ENCODE measurements around the gene EOLA1. TPM values are rescaled to one million over a fixed set of nuclear protein-coding genes. Genes with fewer than 3 reads are reported as not detected.

The EOLA1 gene
- total and polyA plus RNA-seq, 2 donors (not counting 1 experiment from before 2014, with no cell fraction given): 13.5 to 14.1 TPM

- DNase-seq (ENCODE audit: low read depth in 2 of 2): no peak
- Histone ChIP-seq H3K36me3 (ENCODE audit: control insufficient read depth, insufficient read depth, low read length) (peaks cover 6% of the 10 kb centered on the region), H3K4me3 (replicated peaks in 1 of 4; ENCODE audit: control extremely low read depth in 1 of 4, insufficient read depth in 1 of 4, low read depth in 3 of 4, low read length in 4 of 4) (no peak overlapping the region), H3K9ac (ENCODE audit: insufficient read depth, low read length) (no peak overlapping the region), H3K9me3 (ENCODE audit: control insufficient read depth, insufficient read depth, low read depth, low read length) (no peaks in the 10 kb centered on the region), H3K4me1 (ENCODE audit: control insufficient read depth, extremely low read depth, insufficient read depth, low read length) (peaks cover 8% of the 10 kb centered on the region), H3K4me2 (ENCODE audit: extremely low read depth, insufficient read depth, low read length) (no peak overlapping the region), H3K27me3 (ENCODE audit: control insufficient read depth, insufficient read depth, low read length) (no peaks in the 10 kb centered on the region), H3K79me2 (ENCODE audit: control insufficient read depth, insufficient read depth, low read length) (no peaks in the 10 kb centered on the region), H2AFZ (ENCODE audit: low read length) (no peak overlapping the region), H3K27ac (ENCODE audit: insufficient read depth, low read length) (no peak overlapping the region), H4K20me1 (ENCODE audit: control insufficient read depth, extremely low read depth, insufficient read depth, low read length) (no peaks in the 10 kb centered on the region)
- no peak for TF ChIP-seq EZH2 (IDR thresholded peaks at IDR 0.05; ENCODE audit: low read length, missing control alignments)
- no peak for TF ChIP-seq CTCF (conservative IDR thresholded peaks at IDR 0.05 in 1 of 2, IDR thresholded peaks at IDR 0.05 in 1 of 2; ENCODE audit: low read depth in 1 of 2, low read length in 2 of 2)
Measured at GRCh38 chrX:149497054-149497453, 43.8 kb upstream of the EOLA1 start.

GRCh38 chrX:149497626-149498025 lies 43.2 kb upstream of the EOLA1 start:
- Histone ChIP-seq H4K20me1 (ENCODE audit: control insufficient read depth, extremely low read depth, insufficient read depth, low read length) (no peaks in the 10 kb centered on the region), H2AFZ (ENCODE audit: low read length) (no peak overlapping the region), H3K27ac (ENCODE audit: insufficient read depth, low read length) (peak overlapping the region; percentile 26), H3K4me3 (replicated peaks in 1 of 4; ENCODE audit: control extremely low read depth in 1 of 4, insufficient read depth in 1 of 4, low read depth in 3 of 4, low read length in 4 of 4) (no peak overlapping the region), H3K9ac (ENCODE audit: insufficient read depth, low read length) (no peak overlapping the region), H3K4me2 (ENCODE audit: extremely low read depth, insufficient read depth, low read length) (no peak overlapping the region), H3K9me3 (ENCODE audit: control insufficient read depth, insufficient read depth, low read depth, low read length) (no peaks in the 10 kb centered on the region), H3K27me3 (ENCODE audit: control insufficient read depth, insufficient read depth, low read length) (no peaks in the 10 kb centered on the region), H3K36me3 (ENCODE audit: control insufficient read depth, insufficient read depth, low read length) (peaks cover 8% of the 10 kb centered on the region), H3K4me1 (ENCODE audit: control insufficient read depth, extremely low read depth, insufficient read depth, low read length) (peaks cover 8% of the 10 kb centered on the region), H3K79me2 (ENCODE audit: control insufficient read depth, insufficient read depth, low read length) (no peaks in the 10 kb centered on the region)
- TF ChIP-seq EZH2 (IDR thresholded peaks at IDR 0.05; ENCODE audit: low read length, missing control alignments) (no peak), CTCF (conservative IDR thresholded peaks at IDR 0.05 in 1 of 2, IDR thresholded peaks at IDR 0.05 in 1 of 2; ENCODE audit: low read depth in 1 of 2, low read length in 2 of 2) (no peak)
- peak; percentile 25 to 69 for DNase-seq (ENCODE audit: low read depth in 2 of 2)

GRCh38 chrX:149498767-149499166 lies 42.0 kb upstream of the EOLA1 start:
- Histone ChIP-seq H3K27ac (ENCODE audit: insufficient read depth, low read length) (no peak overlapping the region), H4K20me1 (ENCODE audit: control insufficient read depth, extremely low read depth, insufficient read depth, low read length) (no peaks in the 10 kb centered on the region), H3K9me3 (ENCODE audit: control insufficient read depth, insufficient read depth, low read depth, low read length) (no peaks in the 10 kb centered on the region), H2AFZ (ENCODE audit: low read length) (no peak overlapping the region), H3K4me3 (replicated peaks in 1 of 4; ENCODE audit: control extremely low read depth in 1 of 4, insufficient read depth in 1 of 4, low read depth in 3 of 4, low read length in 4 of 4) (no peak overlapping the region), H3K4me2 (ENCODE audit: extremely low read depth, insufficient read depth, low read length) (no peak overlapping the region), H3K4me1 (ENCODE audit: control insufficient read depth, extremely low read depth, insufficient read depth, low read length) (peaks cover 10% of the 10 kb centered on the region), H3K27me3 (ENCODE audit: control insufficient read depth, insufficient read depth, low read length) (no peaks in the 10 kb centered on the region), H3K36me3 (ENCODE audit: control insufficient read depth, insufficient read depth, low read length) (peaks cover 5% of the 10 kb centered on the region), H3K79me2 (ENCODE audit: control insufficient read depth, insufficient read depth, low read length) (no peaks in the 10 kb centered on the region), H3K9ac (ENCODE audit: insufficient read depth, low read length) (no peak overlapping the region)
- no peak for DNase-seq (ENCODE audit: low read depth in 2 of 2)
- no peak for TF ChIP-seq EZH2 (IDR thresholded peaks at IDR 0.05; ENCODE audit: low read length, missing control alignments)
- no peak for TF ChIP-seq CTCF (conservative IDR thresholded peaks at IDR 0.05 in 1 of 2, IDR thresholded peaks at IDR 0.05 in 1 of 2; ENCODE audit: low read depth in 1 of 2, low read length in 2 of 2)
